Keratinocyte (primary cell): ENCODE measurements around the gene GSAP. TPM values are rescaled to one million over a fixed set of nuclear protein-coding genes. Genes with fewer than 3 reads are reported as not detected.

Source experiments
- DNase-seq: peaks from one replicate; pipeline ENCODE4 v3.0.0-alpha.2; 2011; ENCODE audit warnings: low read depth, missing footprints, low spot score
- FAIRE-seq: peaks from 2 replicates; lab custom pipeline; 2011; peaks lifted over from hg19 to GRCh38; lab: Jason Lieb, UNC
- H2AFZ ChIP-seq: 2 replicates; pipeline ENCODE4 v1.6.0; 2012; ENCODE audit warnings: low read length, control low read depth, inconsistent platforms; ENCODE audit not compliant: control insufficient read depth
- H3K27ac ChIP-seq: 2 replicates; pipeline ENCODE4 v1.5.1; 2011; ENCODE audit warnings: low read length; ENCODE audit not compliant: control insufficient read depth, insufficient read depth
- H3K27me3 ChIP-seq: 3 replicates; pipeline ENCODE4 v1.6.0; 2011; ENCODE audit warnings: low read length; ENCODE audit not compliant: control insufficient read depth, insufficient read depth; ENCODE audit errors: extremely low read depth
- H3K36me3 ChIP-seq, 2 experiments: 2 replicates in 1 of 2; 3 replicates in 1 of 2; pipeline ENCODE4 v1.5.1; 2011; ENCODE audit warnings: low read length in 2 of 2, mild to moderate bottlenecking in 1 of 2; ENCODE audit not compliant: control insufficient read depth in 2 of 2, insufficient read depth in 2 of 2; ENCODE audit errors: extremely low read depth in 1 of 2
- H3K4me1 ChIP-seq: 3 replicates; pipeline ENCODE4 v1.5.1; 2011; ENCODE audit warnings: low read length; ENCODE audit not compliant: control insufficient read depth, insufficient read depth; ENCODE audit errors: extremely low read depth
- H3K4me2 ChIP-seq: 3 replicates; pipeline ENCODE4 v1.6.0; 2011; ENCODE audit warnings: low read depth, low read length; ENCODE audit not compliant: control insufficient read depth, insufficient read depth; ENCODE audit errors: extremely low read depth
- H3K4me3 ChIP-seq, 3 experiments: fragments of 200-600 bp in 1 of 3; sonication (generic) in 1 of 3; 2 replicates in 2 of 3; 3 replicates in 1 of 3; pipeline ENCODE4 v1.5.1; 2011 to 2016; ENCODE audit warnings: low read length in 3 of 3, mild to moderate bottlenecking in 3 of 3, control low read depth in 2 of 3, inconsistent platforms in 1 of 3, low read depth in 1 of 3, mixed read lengths in 1 of 3, mixed run types in 1 of 3, moderate library complexity in 1 of 3; ENCODE audit not compliant: control insufficient read depth in 2 of 3, insufficient read depth in 2 of 3; ENCODE audit errors: extremely low read depth in 1 of 3
- H3K79me2 ChIP-seq: 2 replicates; pipeline ENCODE4 v1.6.0; 2012; ENCODE audit warnings: low read length; ENCODE audit not compliant: control insufficient read depth, insufficient read depth
- H3K9ac ChIP-seq: 3 replicates; pipeline ENCODE4 v1.6.0; 2011; ENCODE audit warnings: low read length; ENCODE audit not compliant: control insufficient read depth, insufficient read depth; ENCODE audit errors: extremely low read depth
- H3K9me1 ChIP-seq: 3 replicates; pipeline ENCODE4 v1.6.0; 2011; ENCODE audit warnings: low read length; ENCODE audit not compliant: control insufficient read depth, insufficient read depth; ENCODE audit errors: extremely low read depth
- H3K9me3 ChIP-seq: 2 replicates; pipeline ENCODE4 v1.5.1; 2012; ENCODE audit warnings: low read depth, low read length; ENCODE audit not compliant: control insufficient read depth
- H4K20me1 ChIP-seq: 3 replicates; pipeline ENCODE4 v1.6.0; 2011; ENCODE audit warnings: low read length; ENCODE audit not compliant: control insufficient read depth, insufficient read depth; ENCODE audit errors: extremely low read depth
- EZH2 ChIP-seq: IDR thresholded peaks from one replicate; pipeline ENCODE4 v1.6.1; 2012; ENCODE audit warnings: inconsistent platforms, mild to moderate bottlenecking, low read length, moderate library complexity
- dilution Hi-C: fragments of 300-500 bp; cut with MboI; formaldehyde crosslinking; loops from one replicate; pipeline ENCODE4 v1.7.0; 2020; ENCODE audit warnings: low sequenced_read_pairs; ENCODE audit not compliant: extremely low pct_ligation_motif_present
- polyA plus RNA-seq, 5 experiments: library from polyadenylated mRNA; depleted of rRNA in 3 of 5; stranded (reverse) in 3 of 5; stranded (forward) in 1 of 5; unstranded in 1 of 5; fragments of >200 nt; gene quantifications; 1 replicate in 1 of 5; 2 replicates in 3 of 5; 3 replicates in 1 of 5; pipeline versions ENCODE4 v1.2.1 to v1.2.3, GENCODE V29; 2011 to 2012; ENCODE audit warnings: missing spikeins in 2 of 5, low read depth in 1 of 5, low replicate concordance in 1 of 5
- TF ChIP-seq, protein P1 (sequence below), 3 experiments: IDR thresholded peaks in 1 of 3; conservative IDR thresholded peaks in 1 of 3; optimal IDR thresholded peaks in 1 of 3; 2 replicates in 2 of 3; 3 replicates in 1 of 3; pipeline versions ENCODE3 to v1.5.1; 2011; ENCODE audit warnings: low read length in 3 of 3, mild to moderate bottlenecking in 3 of 3, moderate library complexity in 2 of 3, control low read depth in 1 of 3, inconsistent platforms in 1 of 3; ENCODE audit not compliant: insufficient read depth in 2 of 3; ENCODE audit errors: extremely low read depth in 1 of 3

GSAP gene
- polyA plus RNA-seq, 1 donor (not counting 4 experiments of a cell fraction or from before 2014, with no cell fraction given): 5.4 TPM

DNA sequence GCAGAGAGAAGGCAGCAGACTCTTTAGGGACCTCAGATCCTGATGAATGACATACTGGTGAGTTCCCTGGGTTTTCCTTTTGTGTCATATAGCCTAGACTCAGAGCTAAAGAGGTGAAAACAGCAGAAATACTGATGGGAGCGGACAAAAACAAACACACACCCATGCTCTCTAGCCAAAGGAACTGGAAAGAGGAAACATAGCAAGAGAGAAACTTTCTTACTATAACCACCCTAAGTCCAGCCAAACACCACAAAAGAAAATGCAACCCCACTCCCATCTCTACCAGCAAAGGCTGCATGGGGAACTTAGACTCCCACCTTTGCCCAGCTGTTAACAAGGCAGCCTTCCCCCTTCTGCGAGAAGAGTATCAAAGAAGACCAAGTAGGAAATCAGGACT lies 16.3 kb downstream of the GSAP start:
- no peaks in the 10 kb centered on the region for H3K27me3 ChIP-seq
- no peak overlapping the region for H3K27ac ChIP-seq
- TF ChIP-seq, protein P1, sequence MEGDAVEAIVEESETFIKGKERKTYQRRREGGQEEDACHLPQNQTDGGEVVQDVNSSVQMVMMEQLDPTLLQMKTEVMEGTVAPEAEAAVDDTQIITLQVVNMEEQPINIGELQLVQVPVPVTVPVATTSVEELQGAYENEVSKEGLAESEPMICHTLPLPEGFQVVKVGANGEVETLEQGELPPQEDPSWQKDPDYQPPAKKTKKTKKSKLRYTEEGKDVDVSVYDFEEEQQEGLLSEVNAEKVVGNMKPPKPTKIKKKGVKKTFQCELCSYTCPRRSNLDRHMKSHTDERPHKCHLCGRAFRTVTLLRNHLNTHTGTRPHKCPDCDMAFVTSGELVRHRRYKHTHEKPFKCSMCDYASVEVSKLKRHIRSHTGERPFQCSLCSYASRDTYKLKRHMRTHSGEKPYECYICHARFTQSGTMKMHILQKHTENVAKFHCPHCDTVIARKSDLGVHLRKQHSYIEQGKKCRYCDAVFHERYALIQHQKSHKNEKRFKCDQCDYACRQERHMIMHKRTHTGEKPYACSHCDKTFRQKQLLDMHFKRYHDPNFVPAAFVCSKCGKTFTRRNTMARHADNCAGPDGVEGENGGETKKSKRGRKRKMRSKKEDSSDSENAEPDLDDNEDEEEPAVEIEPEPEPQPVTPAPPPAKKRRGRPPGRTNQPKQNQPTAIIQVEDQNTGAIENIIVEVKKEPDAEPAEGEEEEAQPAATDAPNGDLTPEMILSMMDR (optimal IDR thresholded peaks at IDR 0.05 in 1 of 3, IDR thresholded peaks at IDR 0.05 in 1 of 3, conservative IDR thresholded peaks at IDR 0.05 in 1 of 3; ENCODE audit: extremely low read depth in 1 of 3, insufficient read depth in 2 of 3, low read length in 3 of 3): no peak
- no peak for TF ChIP-seq EZH2
- H3K9me3 ChIP-seq: no peaks in the 10 kb centered on the region
- H3K4me2 ChIP-seq: no peak overlapping the region
- no peaks in the 10 kb centered on the region for H4K20me1 ChIP-seq
- FAIRE-seq (no peak), DNase-seq (no peak)
- H3K9me1 ChIP-seq: no peaks in the 10 kb centered on the region
- dilution Hi-C loops: no loop called here
- no peaks in the 10 kb centered on the region for H3K36me3 ChIP-seq
- H3K4me3 ChIP-seq: no peak overlapping the region
- H2AFZ ChIP-seq: no peak overlapping the region
- H3K4me1 ChIP-seq: no peaks in the 10 kb centered on the region
- H3K9ac ChIP-seq: no peak overlapping the region
- no peaks in the 10 kb centered on the region for H3K79me2 ChIP-seq

DNA sequence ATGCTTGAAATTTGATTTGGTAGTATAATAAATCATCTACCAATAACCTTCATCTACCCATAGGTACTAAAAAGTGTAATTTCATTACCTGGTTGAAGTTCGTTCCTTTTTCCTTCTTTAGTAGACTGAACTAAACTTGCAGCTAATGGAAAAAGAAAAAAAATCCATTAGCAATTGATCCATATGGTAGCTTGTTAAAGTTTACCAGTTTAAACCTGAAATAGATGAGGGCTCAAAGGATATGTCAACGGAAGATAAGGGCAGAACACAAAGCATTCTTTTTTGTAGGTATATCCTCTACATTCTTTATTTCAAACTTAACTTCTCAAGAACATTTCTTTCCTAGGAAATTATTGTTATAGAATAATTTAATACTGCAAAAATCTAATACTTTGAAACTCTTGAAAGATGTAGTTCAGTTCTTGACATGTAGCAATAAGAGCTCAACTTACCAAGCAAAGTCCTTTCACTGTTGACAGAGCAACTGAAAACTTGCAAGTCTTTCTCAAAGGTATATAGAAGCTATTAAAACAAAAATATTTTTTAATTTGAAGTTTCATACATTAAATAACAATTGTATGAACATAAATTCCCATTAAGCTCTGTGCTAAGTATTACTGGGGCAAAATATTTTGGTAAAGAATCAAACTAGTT lies 19.1 kb downstream of the GSAP start:
- FAIRE-seq (no peak), DNase-seq (no peak)
- Histone ChIP-seq H3K4me1 (peaks cover 22% of the 10 kb centered on the region), H3K27ac (no peak overlapping the region), H3K9me1 (no peaks in the 10 kb centered on the region), H3K9me3 (no peaks in the 10 kb centered on the region), H3K27me3 (no peaks in the 10 kb centered on the region), H3K4me3 (no peak overlapping the region), H3K36me3 (peaks cover 0 to 3% of the 10 kb centered on the region in 2 experiments), H4K20me1 (no peaks in the 10 kb centered on the region), H3K4me2 (no peak overlapping the region), H2AFZ (no peak overlapping the region), H3K9ac (no peak overlapping the region), H3K79me2 (no peaks in the 10 kb centered on the region)
- dilution Hi-C loops: no loop called here
- TF ChIP-seq, protein P1 (optimal IDR thresholded peaks at IDR 0.05 in 1 of 3, IDR thresholded peaks at IDR 0.05 in 1 of 3, conservative IDR thresholded peaks at IDR 0.05 in 1 of 3; ENCODE audit: extremely low read depth in 1 of 3, insufficient read depth in 2 of 3, low read length in 3 of 3): no peak
- no peak for TF ChIP-seq EZH2
